B cell (primary cell): Measurements from ENCODE around the gene RNF212B. TPM values are rescaled to one million over a fixed set of nuclear protein-coding genes. Genes with fewer than 3 reads are reported as not detected.

Experiments
- ATAC-seq: fragments of 200-7000 bp; cut with Tn5 transposase; one replicate; pipeline ENCODE4 v1.10.0; 2021; ENCODE audit warnings: low read depth, mild to moderate bottlenecking, moderate number of reproducible peaks, moderate library complexity
- CTCF ChIA-PET: fragments of 350-600 bp; sonication (Branson Sonifier 250); formaldehyde crosslinking; loops from one replicate; lab custom pipeline; 2021; ENCODE audit warnings: antibody characterized with exemption, inconsistent platforms; lab: Charles Lee
- POLR2A ChIA-PET: fragments of 350-600 bp; sonication (Branson Sonifier 250); formaldehyde crosslinking; loops from one replicate; lab custom pipeline; 2021; ENCODE audit warnings: antibody characterized with exemption; lab: Charles Lee
- DNase-seq: peaks from one replicate; pipeline ENCODE4 v3.0.0; 2013
- H2AFZ ChIP-seq: 2 replicates; pipeline ENCODE4 v1.6.1; 2012; ENCODE audit warnings: mild to moderate bottlenecking, low read depth, low read length; ENCODE audit not compliant: insufficient read depth, poor library complexity, severe bottlenecking
- H3K27ac ChIP-seq, 2 donors: 1 replicate in 1 of 2; 2 replicates in 1 of 2; pipeline ENCODE4 v1.5.1; 2012 to 2013; ENCODE audit warnings: low read length in 2 of 2, mild to moderate bottlenecking in 2 of 2, moderate library complexity in 1 of 2
- H3K27me3 ChIP-seq, 4 experiments: fragments of 200-600 bp in 1 of 4; sonication (generic) in 1 of 4; replicated peaks in 1 of 4; 1 replicate in 2 of 4; 2 replicates in 2 of 4; pipeline versions ENCODE4 v1.6.1 to v1.7.0; 2013 to 2016; ENCODE audit warnings: low read length in 3 of 4, mild to moderate bottlenecking in 2 of 4, mixed read lengths in 1 of 4, moderate library complexity in 1 of 4; ENCODE audit not compliant: insufficient read depth in 4 of 4, control insufficient read depth in 3 of 4; ENCODE audit errors: control extremely low read depth in 1 of 4
- H3K36me3 ChIP-seq, 2 experiments: replicated peaks in 1 of 2; 1 replicate in 1 of 2; 2 replicates in 1 of 2; pipeline versions ENCODE4 v1.6.1 to v1.7.1; 2013; ENCODE audit warnings: low read length in 1 of 2; ENCODE audit not compliant: insufficient read depth in 2 of 2, control insufficient read depth in 1 of 2; ENCODE audit errors: control extremely low read depth in 1 of 2, extremely low read depth in 1 of 2
- H3K4me1 ChIP-seq, 2 donors: fragments of 200-600 bp in 1 of 2; sonication (generic) in 1 of 2; 1 replicate in 1 of 2; 2 replicates in 1 of 2; pipeline versions ENCODE4 v1.5.1 to v1.6.1; 2013 to 2017; ENCODE audit warnings: low read length in 2 of 2; ENCODE audit not compliant: control insufficient read depth in 2 of 2, insufficient read depth in 2 of 2
- H3K4me2 ChIP-seq: replicated peaks from 2 replicates; pipeline ENCODE3; 2012; ENCODE audit warnings: mild to moderate bottlenecking, low read depth, low read length; ENCODE audit not compliant: poor library complexity, severe bottlenecking
- H3K4me3 ChIP-seq, 5 experiments: fragments of 200-600 bp in 1 of 5; sonication (generic) in 1 of 5; 1 replicate in 3 of 5; 2 replicates in 2 of 5; pipeline versions ENCODE4 v1.5.1 to v1.7.0; 2011 to 2016; ENCODE audit warnings: low read length in 4 of 5, mild to moderate bottlenecking in 4 of 5, low read depth in 2 of 5, control low read depth in 1 of 5, moderate library complexity in 1 of 5; ENCODE audit not compliant: insufficient read depth in 1 of 5; ENCODE audit errors: control extremely low read depth in 1 of 5, extremely low read depth in 1 of 5
- H3K79me2 ChIP-seq: fragments of 200-600 bp; sonication (generic); one replicate; pipeline ENCODE4 v1.6.0; 2016; ENCODE audit warnings: low read length; ENCODE audit not compliant: control insufficient read depth, insufficient read depth
- H3K9ac ChIP-seq: fragments of 200-600 bp; sonication (generic); 2 replicates; pipeline ENCODE4 v1.6.1; 2017; ENCODE audit warnings: mild to moderate bottlenecking, low read length, moderate library complexity
- H3K9me3 ChIP-seq, 3 donors: one replicate each; pipeline versions ENCODE4 v1.6.1 to v1.7.1; 2013; ENCODE audit warnings: low read length in 2 of 3; ENCODE audit not compliant: control insufficient read depth in 2 of 3, insufficient read depth in 1 of 3; ENCODE audit errors: control extremely low read depth in 1 of 3
- H4K20me1 ChIP-seq: 2 replicates; pipeline ENCODE4 v1.6.0; 2012; ENCODE audit warnings: mild to moderate bottlenecking, low read length; ENCODE audit not compliant: insufficient read depth, control insufficient read depth, poor library complexity, severe bottlenecking
- H3K27ac Mint-ChIP-seq: one replicate; pipeline ENCODE4 v1.8.0; 2021; ENCODE audit warnings: mixed read lengths
- H3K27me3 Mint-ChIP-seq: one replicate; pipeline ENCODE4 v1.8.0; 2021; ENCODE audit warnings: mixed read lengths
- H3K4me1 Mint-ChIP-seq: one replicate; pipeline ENCODE4 v1.8.0; 2021; ENCODE audit warnings: mixed read lengths
- H3K4me3 Mint-ChIP-seq: one replicate; pipeline ENCODE4 v1.8.0; 2021; ENCODE audit warnings: mixed read lengths
- H3K9me3 Mint-ChIP-seq: one replicate; pipeline ENCODE4 v1.8.0; 2022; ENCODE audit warnings: mixed read lengths; ENCODE audit not compliant: insufficient read depth
- EZH2 ChIP-seq: IDR thresholded peaks from 2 replicates; pipeline ENCODE4 v1.6.1; 2012; ENCODE audit warnings: borderline replicate concordance, low read depth, mild to moderate bottlenecking, moderate library complexity, low read length; ENCODE audit not compliant: insufficient read depth, poor library complexity, severe bottlenecking
- WGBS: methylation state at CpG from one replicate; pipeline ENCODE4 v1.1.5; 2013; ENCODE audit warnings: missing lambda C conversion rate; ENCODE audit not compliant: insufficient coverage; 5-methylcytosine and 5-hydroxymethylcytosine counted together
- intact Hi-C: fragments of 100-400 bp; cut with micrococcal nuclease; formaldehyde crosslinking; loops from one replicate; pipeline ENCODE4 v1.10.0; 2022
- polyA plus RNA-seq: library from polyadenylated mRNA; depleted of rRNA; stranded (reverse); fragments of >200 nt; gene quantifications from 2 replicates; pipeline ENCODE4 v1.2.3, GENCODE V29; 2012
- total RNA-seq, 2 donors: library from RNA; stranded (reverse); fragments of 120-200 nt in 1 of 2; gene quantifications; 1 replicate in 1 of 2; 2 replicates in 1 of 2; pipeline versions ENCODE4 v1.2.3 to v1.2.4, GENCODE V29; 2013 to 2022
- TF ChIP-seq, protein P1 (sequence below): fragments of 200-600 bp; IDR thresholded peaks from one replicate; pipeline ENCODE4 v1.8.0; 2022; ENCODE audit warnings: antibody characterized with exemption, mild to moderate bottlenecking

The RNF212B gene
- total and polyA plus RNA-seq, 2 donors (not counting 1 experiment from before 2014, with no cell fraction given): not detected

- H3K27ac Mint-ChIP-seq: no peak overlapping the region
- H3K4me1 Mint-ChIP-seq: no peaks in the 10 kb centered on the region
- H3K4me3 Mint-ChIP-seq: no peak overlapping the region
- no peak overlapping the region for H3K4me3 ChIP-seq
- H2AFZ ChIP-seq: no peak overlapping the region
- H3K27ac ChIP-seq: no peak overlapping the region
- intact Hi-C loops: no loop called here
- no peaks in the 10 kb centered on the region for H3K9me3 ChIP-seq
- H3K4me1 ChIP-seq: no peaks in the 10 kb centered on the region
- H3K79me2 ChIP-seq: no peaks in the 10 kb centered on the region
- no peaks in the 10 kb centered on the region for H3K36me3 ChIP-seq
- no peak overlapping the region for H3K9ac ChIP-seq
- no peaks in the 10 kb centered on the region for H3K9me3 Mint-ChIP-seq
- DNase-seq (no peak), ATAC-seq (no peak)
- no peak overlapping the region for H3K4me2 ChIP-seq
- no CpG with 5 or more reads among the region's 3 CpGs for WGBS
- H4K20me1 ChIP-seq: no peaks in the 10 kb centered on the region
- POLR2A ChIA-PET: no interaction called here
- peaks cover 0 to 7% (median under 1%) of the 10 kb centered on the region in 4 experiments for H3K27me3 ChIP-seq
- CTCF ChIA-PET: no interaction called here
- peaks cover 47% of the 10 kb centered on the region for H3K27me3 Mint-ChIP-seq
- no peak for TF ChIP-seq EZH2
- TF ChIP-seq, protein P1, sequence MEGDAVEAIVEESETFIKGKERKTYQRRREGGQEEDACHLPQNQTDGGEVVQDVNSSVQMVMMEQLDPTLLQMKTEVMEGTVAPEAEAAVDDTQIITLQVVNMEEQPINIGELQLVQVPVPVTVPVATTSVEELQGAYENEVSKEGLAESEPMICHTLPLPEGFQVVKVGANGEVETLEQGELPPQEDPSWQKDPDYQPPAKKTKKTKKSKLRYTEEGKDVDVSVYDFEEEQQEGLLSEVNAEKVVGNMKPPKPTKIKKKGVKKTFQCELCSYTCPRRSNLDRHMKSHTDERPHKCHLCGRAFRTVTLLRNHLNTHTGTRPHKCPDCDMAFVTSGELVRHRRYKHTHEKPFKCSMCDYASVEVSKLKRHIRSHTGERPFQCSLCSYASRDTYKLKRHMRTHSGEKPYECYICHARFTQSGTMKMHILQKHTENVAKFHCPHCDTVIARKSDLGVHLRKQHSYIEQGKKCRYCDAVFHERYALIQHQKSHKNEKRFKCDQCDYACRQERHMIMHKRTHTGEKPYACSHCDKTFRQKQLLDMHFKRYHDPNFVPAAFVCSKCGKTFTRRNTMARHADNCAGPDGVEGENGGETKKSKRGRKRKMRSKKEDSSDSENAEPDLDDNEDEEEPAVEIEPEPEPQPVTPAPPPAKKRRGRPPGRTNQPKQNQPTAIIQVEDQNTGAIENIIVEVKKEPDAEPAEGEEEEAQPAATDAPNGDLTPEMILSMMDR: no peak
Measured at GRCh38 chr14:23207146-23207540, 30.6 kb upstream of the RNF212B start.

- intact Hi-C loops: no loop called here
Measured at GRCh38 chr14:23208324-23208723, 29.4 kb upstream of the RNF212B start.

More at GRCh38 chr14:23208324-23208723, 29.4 kb upstream of the RNF212B start:
- Histone ChIP-seq H3K79me2 (no peaks in the 10 kb centered on the region), H3K27ac (no peak overlapping the region), H2AFZ (no peak overlapping the region), H3K4me1 (no peaks in the 10 kb centered on the region), H3K4me3 (no peak overlapping the region), H4K20me1 (no peaks in the 10 kb centered on the region), H3K9ac (no peak overlapping the region), H3K4me2 (no peak overlapping the region), H3K36me3 (no peaks in the 10 kb centered on the region), H3K9me3 (no peaks in the 10 kb centered on the region), H3K27me3 (peaks cover 0 to 7% (median under 1%) of the 10 kb centered on the region in 4 experiments)
- DNase-seq: no peak
- ATAC-seq: no peak
- CTCF ChIA-PET: no interaction called here
- no peaks in the 10 kb centered on the region for H3K9me3 Mint-ChIP-seq
- H3K4me1 Mint-ChIP-seq: no peaks in the 10 kb centered on the region
- no peak overlapping the region for H3K27ac Mint-ChIP-seq
- TF ChIP-seq EZH2: no peak
- TF ChIP-seq, protein P1: no peak
- POLR2A ChIA-PET: no interaction called here
- no peak overlapping the region for H3K4me3 Mint-ChIP-seq
- peaks cover 48% of the 10 kb centered on the region for H3K27me3 Mint-ChIP-seq
